Measurements from ENCODE around the gene NTM. TPM values are rescaled to one million over a fixed set of nuclear protein-coding genes. Genes with fewer than 3 reads are reported as not detected.

NTM gene
- total RNA-seq, 1 experiment from 2014 or later = 9.9 TPM

- no peak overlapping the region for H2BK20ac ChIP-seq (ENCODE audit: low read depth, low read length, poor library complexity, severe bottlenecking)
- H3K27me3 Mint-ChIP-seq (ENCODE audit: low read depth) = peaks cover 2% of the 10 kb centered on the region
- H3K9me3 Mint-ChIP-seq = no peaks in the 10 kb centered on the region; a peak in 1 of 5 replicates
- peaks cover 36 to 48% of the 10 kb centered on the region in 2 experiments for H3K4me1 Mint-ChIP-seq
- H3K9ac ChIP-seq (ENCODE audit: extremely low read depth, insufficient read length, low read length) = no peak overlapping the region
- TF ChIP-seq CTCF (conservative IDR thresholded peaks at IDR 0.05) = no peak
- H2BK15ac ChIP-seq (ENCODE audit: low read depth, low read length) = no peak overlapping the region
- no peak overlapping the region for H3K27ac Mint-ChIP-seq
- no peaks in the 10 kb centered on the region for H3K79me1 ChIP-seq (ENCODE audit: insufficient read depth, low read depth, low read length, poor library complexity, severe bottlenecking)
- H2BK12ac ChIP-seq (ENCODE audit: insufficient read length, low read depth, low read length) = no peak overlapping the region
- H3K18ac ChIP-seq (ENCODE audit: insufficient read length, low read depth, low read length) = no peak overlapping the region
- H3K27ac ChIP-seq (ENCODE audit: insufficient read length, low read depth, low read length) = no peak overlapping the region
- no peaks in the 10 kb centered on the region for H3K23me2 ChIP-seq (ENCODE audit: insufficient read length, low read depth, low read length, poor library complexity, severe bottlenecking)
- H2BK120ac ChIP-seq (ENCODE audit: low read depth, low read length, poor library complexity, severe bottlenecking) = no peak overlapping the region
- WGBS (ENCODE audit: extremely low coverage, insufficient read length, low lambda C conversion rate) = no CpG with 5 or more reads among the region's 6 CpGs
- DNase-seq = no peak
- H3K4me2 ChIP-seq (ENCODE audit: insufficient read depth, insufficient read length, low read length) = no peak overlapping the region
- H2AFZ ChIP-seq (ENCODE audit: low read length) = no peak overlapping the region
- H4K91ac ChIP-seq (ENCODE audit: insufficient read length, low read depth, low read length) = no peak overlapping the region
- no peaks in the 10 kb centered on the region for H4K20me1 ChIP-seq (ENCODE audit: control insufficient read depth, insufficient read depth, insufficient read length)
- no peaks in the 10 kb centered on the region for H3K27me3 ChIP-seq (ENCODE audit: insufficient read depth, low read length)
- H3K4me1 ChIP-seq (ENCODE audit: insufficient read depth, low read length) = peaks cover 21% of the 10 kb centered on the region; the same call in 1 of the 2 replicates
- no peak overlapping the region for H4K8ac ChIP-seq (replicated peaks; ENCODE audit: insufficient read length, low read depth, low read length)
- H3K56ac ChIP-seq (ENCODE audit: insufficient read length, low read depth, low read length) = no peak overlapping the region
- H3K23ac ChIP-seq (ENCODE audit: insufficient read length, low read depth, low read length) = no peak overlapping the region
- H3T11ph ChIP-seq (ENCODE audit: low read length) = no peak overlapping the region
- H4K5ac ChIP-seq (ENCODE audit: insufficient read length, low read depth, low read length) = no peak overlapping the region
- H3K4me3 Mint-ChIP-seq = no peak overlapping the region
- no peak overlapping the region for H3K4ac ChIP-seq (ENCODE audit: low read depth, low read length)
- H3K14ac ChIP-seq (ENCODE audit: insufficient read depth, low read length) = no peak overlapping the region
- no peak overlapping the region for H2BK5ac ChIP-seq (ENCODE audit: insufficient read length, low read length)
- H3K36me3 Mint-ChIP-seq (ENCODE audit: insufficient read depth in 1 of 3, low read depth in 3 of 3) = no peaks in the 10 kb centered on the region
- H3K9me3 ChIP-seq (ENCODE audit: control insufficient read depth, low read depth, low read length) = no peaks in the 10 kb centered on the region
- H2AK5ac ChIP-seq (ENCODE audit: insufficient read length, low read length) = no peak overlapping the region
- H3K79me2 ChIP-seq (ENCODE audit: insufficient read depth, low read length) = no peaks in the 10 kb centered on the region
Observed at GRCh38 chr11:131664293-131664692, 293.9 kb downstream of the NTM start.
